Measurements from ENCODE around the gene PPP4R1.

DNA sequence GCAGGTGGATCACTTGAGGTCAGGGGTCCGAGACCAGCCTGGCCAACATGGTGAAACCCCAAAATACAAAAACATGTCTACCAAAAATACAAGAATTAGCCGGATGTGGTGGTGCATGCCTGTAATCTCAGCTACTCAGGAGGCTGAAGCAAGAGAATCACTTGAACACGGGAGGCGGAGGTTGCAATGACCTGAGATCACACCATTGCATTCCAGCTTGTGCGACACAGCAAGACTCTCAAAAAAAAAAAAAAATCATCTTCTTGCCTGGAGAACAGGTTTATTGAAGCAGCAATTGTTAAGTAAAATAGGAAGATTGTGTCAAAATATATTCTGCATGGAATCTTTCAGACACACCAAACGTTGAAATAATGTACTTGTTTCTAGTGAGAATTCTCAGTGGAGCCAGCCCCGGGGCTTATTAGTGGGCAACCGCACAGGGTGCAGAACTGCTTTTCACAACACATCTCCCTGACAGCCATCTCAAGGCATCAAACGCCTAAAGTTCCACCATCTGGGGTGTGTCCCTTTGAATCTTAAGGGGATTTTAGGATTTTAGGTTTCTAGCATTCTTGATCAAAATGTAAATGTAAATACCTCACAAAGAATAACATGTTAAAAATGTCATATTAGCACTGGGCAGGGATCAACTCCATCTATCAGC, 28.6 kb upstream of the PPP4R1 start:
- TF ChIP-seq CTCF (conservative IDR thresholded peaks at IDR 0.05; ENCODE audit: low read depth, low read length) (no peak), EZH2 (IDR thresholded peaks at IDR 0.05; ENCODE audit: borderline replicate concordance, low read depth, low read length, poor library complexity, severe bottlenecking) (no peak)

Data from A673 (cell line).